GM12892 (cell line): Measurements from ENCODE around the gene ATP9A.

Experiments used
- POLR2A ChIP-seq: IDR thresholded peaks from 2 replicates; pipeline ENCODE4 v1.6.1; 2011; ENCODE audit warnings: low read depth, low read length, control low read depth
- POLR2AphosphoS5 ChIP-seq: IDR thresholded peaks from 2 replicates; pipeline ENCODE4 v1.6.1; 2011; ENCODE audit warnings: low read depth, low read length, control low read depth

- no peak for TF ChIP-seq POLR2A
- no peak for TF ChIP-seq POLR2AphosphoS5
Observed at GRCh38 chr20:51629399-51630058, 138.7 kb downstream of the ATP9A start.
